ENCODE results near the gene WARS2.

- TF ChIP-seq CTCF (conservative IDR thresholded peaks at IDR 0.05) (no peak), EZH2 (IDR thresholded peaks at IDR 0.05; ENCODE audit: low read depth) (no peak)
Observed at GRCh38 chr1:119026956-119027355, 113.5 kb downstream of the WARS2 start.

Data from PC-9 (cell line).